ENCODE results near the gene BCORL1. TPM values are rescaled to one million over a fixed set of nuclear protein-coding genes. Genes with fewer than 3 reads are reported as not detected.
A peak's percentile ranks its signal among the peaks of the same experiment; 100 is the strongest.

The BCORL1 gene
- total RNA-seq, 6 donors from 2014 or later, result 3.2 to 21.4 (median 11.2) TPM

DNA sequence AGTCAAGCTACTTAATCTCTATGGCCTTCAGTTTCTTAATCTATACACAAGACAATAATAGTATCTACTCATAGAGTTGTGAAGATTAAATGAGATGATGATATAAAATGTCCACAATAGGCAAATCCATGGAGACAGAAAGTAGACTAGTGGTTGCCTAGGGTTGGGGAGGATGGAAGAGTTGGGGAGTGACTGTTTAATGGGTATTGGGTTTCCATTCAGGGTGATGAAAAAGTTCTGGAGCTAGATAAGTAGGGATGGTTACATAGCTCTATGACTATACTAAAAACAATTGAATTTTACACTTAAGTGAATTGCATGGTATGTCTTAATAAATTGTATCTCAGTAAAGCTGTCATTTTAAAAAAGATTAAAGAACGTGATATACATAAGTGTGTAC lies 35.7 kb downstream of the BCORL1 start:
- Histone ChIP-seq H3K4me1 (no peaks in the 10 kb centered on the region), H3K9me3 (no peaks in the 10 kb centered on the region), H3K27ac (no peak overlapping the region), H3K36me3 (peaks cover 0 to 42% (median 19%) of the 10 kb centered on the region in 4 donors), H3K4me3 (no peak overlapping the region), H3K27me3 (no peaks in the 10 kb centered on the region)
- TF ChIP-seq EP300 (IDR thresholded peaks at IDR 0.05), result no peak
- TF ChIP-seq POLR2AphosphoS5 (IDR thresholded peaks at IDR 0.05), result no peak
- TF ChIP-seq POLR2A (IDR thresholded peaks at IDR 0.05), result no peak
- TF ChIP-seq, protein P1, sequence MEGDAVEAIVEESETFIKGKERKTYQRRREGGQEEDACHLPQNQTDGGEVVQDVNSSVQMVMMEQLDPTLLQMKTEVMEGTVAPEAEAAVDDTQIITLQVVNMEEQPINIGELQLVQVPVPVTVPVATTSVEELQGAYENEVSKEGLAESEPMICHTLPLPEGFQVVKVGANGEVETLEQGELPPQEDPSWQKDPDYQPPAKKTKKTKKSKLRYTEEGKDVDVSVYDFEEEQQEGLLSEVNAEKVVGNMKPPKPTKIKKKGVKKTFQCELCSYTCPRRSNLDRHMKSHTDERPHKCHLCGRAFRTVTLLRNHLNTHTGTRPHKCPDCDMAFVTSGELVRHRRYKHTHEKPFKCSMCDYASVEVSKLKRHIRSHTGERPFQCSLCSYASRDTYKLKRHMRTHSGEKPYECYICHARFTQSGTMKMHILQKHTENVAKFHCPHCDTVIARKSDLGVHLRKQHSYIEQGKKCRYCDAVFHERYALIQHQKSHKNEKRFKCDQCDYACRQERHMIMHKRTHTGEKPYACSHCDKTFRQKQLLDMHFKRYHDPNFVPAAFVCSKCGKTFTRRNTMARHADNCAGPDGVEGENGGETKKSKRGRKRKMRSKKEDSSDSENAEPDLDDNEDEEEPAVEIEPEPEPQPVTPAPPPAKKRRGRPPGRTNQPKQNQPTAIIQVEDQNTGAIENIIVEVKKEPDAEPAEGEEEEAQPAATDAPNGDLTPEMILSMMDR (IDR thresholded peaks at IDR 0.05), result no peak
- no peak for DNase-seq
- WGBS, 2 donors, result 85 to 89% methylated on average over 1 of the region's 1 CpG
- ATAC-seq (ENCODE audit: low FRiP score in 2 of 2), result no peak

- Histone ChIP-seq H3K27me3 (no peaks in the 10 kb centered on the region), H3K4me1 (peaks cover 0 to 6% (median 2%) of the 10 kb centered on the region in 4 donors), H3K36me3 (peaks cover 0 to 30% (median 14%) of the 10 kb centered on the region in 4 donors), H3K9me3 (no peaks in the 10 kb centered on the region), H3K27ac (no peak overlapping the region), H3K4me3 (no peak overlapping the region)
- ATAC-seq (ENCODE audit: low FRiP score in 2 of 2) (no peak), DNase-seq (no peak)
- TF ChIP-seq POLR2A (IDR thresholded peaks at IDR 0.05) (no peak), POLR2AphosphoS5 (IDR thresholded peaks at IDR 0.05) (no peak), EP300 (IDR thresholded peaks at IDR 0.05) (no peak)
- TF ChIP-seq, protein P1 (IDR thresholded peaks at IDR 0.05), result no peak
- WGBS, 2 donors, result 60 to 88% methylated on average over 4 to 15 of the region's 15 CpGs
These were observed 38.4 kb downstream of the BCORL1 start for GRCh38 chrX:130020661-130021324.

DNA sequence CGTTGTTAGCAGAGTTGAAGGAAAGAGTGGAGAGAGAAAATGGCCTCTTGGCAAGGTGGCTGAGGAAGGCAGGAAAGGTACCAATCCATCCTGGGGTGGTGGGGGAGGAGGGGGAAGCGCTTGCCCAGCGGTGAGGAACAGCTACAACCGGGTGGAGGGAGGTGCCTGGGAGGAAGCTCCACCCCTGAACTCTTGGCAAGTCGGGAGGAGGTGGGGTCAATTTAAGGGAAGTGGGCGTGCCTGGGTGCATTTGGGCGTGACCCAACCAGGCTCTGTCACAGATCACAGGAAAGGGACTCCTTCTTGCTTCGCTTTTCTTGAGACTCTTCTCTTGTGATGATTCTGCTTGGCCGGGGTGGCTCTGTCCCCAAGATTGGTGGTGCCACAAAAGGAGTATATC lies 41.7 kb downstream of the BCORL1 start:
- Histone ChIP-seq H3K27ac (peak overlapping the region in 2 of 4 donors; percentile 11 to 12), H3K9me3 (no peaks in the 10 kb centered on the region), H3K36me3 (peaks cover 0 to 38% (median 12%) of the 10 kb centered on the region in 4 donors), H3K4me1 (peaks cover 0 to 6% (median 2%) of the 10 kb centered on the region in 4 donors), H3K27me3 (no peaks in the 10 kb centered on the region), H3K4me3 (no peak overlapping the region)
- ATAC-seq (ENCODE audit: low FRiP score in 2 of 2) (peak; percentile 78 to 97), DNase-seq (peak in 1 of 2 donors; percentile 84)
- WGBS, 2 donors, result 11 to 32% methylated on average over 7 to 9 of the region's 9 CpGs
- TF ChIP-seq POLR2AphosphoS5 (IDR thresholded peaks at IDR 0.05), result peak in 1 of 2 donors; percentile 42
- TF ChIP-seq, protein P1 (IDR thresholded peaks at IDR 0.05), result no peak
- TF ChIP-seq EP300 (IDR thresholded peaks at IDR 0.05), result no peak

- DNase-seq, result no peak
- Histone ChIP-seq H3K9me3 (no peaks in the 10 kb centered on the region), H3K4me3 (no peak overlapping the region), H3K27me3 (no peaks in the 10 kb centered on the region), H3K4me1 (peaks cover 0 to 6% (median 2%) of the 10 kb centered on the region in 4 donors), H3K36me3 (peaks cover 0 to 50% (median 14%) of the 10 kb centered on the region in 4 donors), H3K27ac (no peak overlapping the region)
- WGBS, 2 donors, result 78 to 94% methylated on average over 9 to 18 of the region's 19 CpGs
- no peak for ATAC-seq (ENCODE audit: low FRiP score in 2 of 2)
- TF ChIP-seq POLR2AphosphoS5 (IDR thresholded peaks at IDR 0.05), result no peak
- no peak for TF ChIP-seq POLR2A (IDR thresholded peaks at IDR 0.05)
- TF ChIP-seq EP300 (IDR thresholded peaks at IDR 0.05), result no peak
- TF ChIP-seq, protein P1 (IDR thresholded peaks at IDR 0.05), result no peak
These were observed 42.8 kb downstream of the BCORL1 start for GRCh38 chrX:130025256-130025655.

DNA sequence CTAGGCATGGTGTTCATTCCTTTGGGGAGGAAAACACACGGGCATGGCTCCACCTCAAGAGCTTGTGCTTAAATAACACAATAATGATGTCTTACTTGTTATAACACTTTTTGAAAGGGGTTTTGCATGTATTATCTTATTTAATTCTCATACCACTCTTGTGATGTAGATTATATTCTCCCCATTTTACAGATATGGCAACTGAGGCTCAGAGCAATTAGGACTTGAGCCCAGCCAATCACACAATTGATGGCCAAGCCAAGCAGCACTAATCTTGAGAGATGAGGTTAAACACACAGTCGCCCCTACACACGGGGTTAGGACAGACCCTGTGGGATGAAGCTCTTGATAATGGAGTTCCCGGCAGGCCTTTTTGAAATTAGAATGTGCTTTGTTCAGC lies 45.1 kb downstream of the BCORL1 start:
- H3K9me3 ChIP-seq, result no peaks in the 10 kb centered on the region
- DNase-seq (no peak), ATAC-seq (ENCODE audit: low FRiP score in 2 of 2) (no peak)
- 78 to 85% methylated on average over 1 to 3 of the region's 4 CpGs for WGBS, 2 donors
- H3K4me1 ChIP-seq, result peaks cover 0 to 6% (median 2%) of the 10 kb centered on the region in 4 donors
- TF ChIP-seq POLR2A (IDR thresholded peaks at IDR 0.05) (no peak), POLR2AphosphoS5 (IDR thresholded peaks at IDR 0.05) (no peak), EP300 (IDR thresholded peaks at IDR 0.05) (no peak)
- TF ChIP-seq, protein P1 (IDR thresholded peaks at IDR 0.05), result no peak
- H3K27ac ChIP-seq, result no peak overlapping the region
- peaks cover 0 to 49% (median 9%) of the 10 kb centered on the region in 4 donors for H3K36me3 ChIP-seq
- no peak overlapping the region for H3K4me3 ChIP-seq
- no peaks in the 10 kb centered on the region for H3K27me3 ChIP-seq

All from upper lobe of left lung (tissue), 6 donors.